ENCODE results near the gene ENHO. TPM values are rescaled to one million over a fixed set of nuclear protein-coding genes. Genes with fewer than 3 reads are reported as not detected.

Gene ENHO
- total and polyA plus RNA-seq, 10 of the 15 experiments (the other 5 are each of a cell fraction or from before 2014, with no cell fraction given) = not detected

GRCh38 chr9:34508951-34509350, 13.8 kb downstream of the ENHO start:
- POLR2A ChIA-PET = no interaction called here
- Histone ChIP-seq H3K4me3 (no peak overlapping the region), H3K27ac (ENCODE audit: control insufficient read depth, insufficient read depth) (no peak overlapping the region), H4K20me1 (ENCODE audit: control insufficient read depth, insufficient read depth) (no peaks in the 10 kb centered on the region; the same call in 1 of the 2 replicates), H3K4me2 (ENCODE audit: control insufficient read depth, insufficient read depth) (no peak overlapping the region), H2AFZ (ENCODE audit: control insufficient read depth, low read depth, low read length) (no peak overlapping the region), H3K4me1 (ENCODE audit: control insufficient read depth, insufficient read depth, low read length) (no peaks in the 10 kb centered on the region), H3K9ac (ENCODE audit: control insufficient read depth, insufficient read depth, low read length) (no peak overlapping the region), H3K27me3 (replicated peaks in 1 of 2; ENCODE audit: control insufficient read depth in 2 of 2, insufficient read depth in 2 of 2, low read length in 1 of 2) (peaks cover 9 to 12% of the 10 kb centered on the region in 2 experiments; a peak in 3 of 4 replicates), H3K9me3 (replicated peaks; ENCODE audit: control insufficient read depth, insufficient read depth, low read length) (no peaks in the 10 kb centered on the region), H3K36me3 (ENCODE audit: control insufficient read depth in 2 of 2, insufficient read depth in 2 of 2, low read length in 1 of 2) (no peaks in the 10 kb centered on the region; a peak in 1 of 4 replicates), H3K79me2 (ENCODE audit: control insufficient read depth, insufficient read depth, low read length) (no peaks in the 10 kb centered on the region)
- no peak for DNase-seq (ENCODE audit: low read depth, low spot score)
- WGBS (ENCODE audit: insufficient coverage, insufficient replicate concordance, low lambda C conversion rate, missing lambda C conversion rate) = 33% methylated on average over 3 of the region's 3 CpGs
- SMC1A ChIA-PET (ENCODE audit: uncharacterized antibody, unreplicated experiment) = no interaction called here
- FAIRE-seq = no peak
- no TSS peak for BruUV-seq (replicated peaks)
- TF ChIP-seq, protein P1, sequence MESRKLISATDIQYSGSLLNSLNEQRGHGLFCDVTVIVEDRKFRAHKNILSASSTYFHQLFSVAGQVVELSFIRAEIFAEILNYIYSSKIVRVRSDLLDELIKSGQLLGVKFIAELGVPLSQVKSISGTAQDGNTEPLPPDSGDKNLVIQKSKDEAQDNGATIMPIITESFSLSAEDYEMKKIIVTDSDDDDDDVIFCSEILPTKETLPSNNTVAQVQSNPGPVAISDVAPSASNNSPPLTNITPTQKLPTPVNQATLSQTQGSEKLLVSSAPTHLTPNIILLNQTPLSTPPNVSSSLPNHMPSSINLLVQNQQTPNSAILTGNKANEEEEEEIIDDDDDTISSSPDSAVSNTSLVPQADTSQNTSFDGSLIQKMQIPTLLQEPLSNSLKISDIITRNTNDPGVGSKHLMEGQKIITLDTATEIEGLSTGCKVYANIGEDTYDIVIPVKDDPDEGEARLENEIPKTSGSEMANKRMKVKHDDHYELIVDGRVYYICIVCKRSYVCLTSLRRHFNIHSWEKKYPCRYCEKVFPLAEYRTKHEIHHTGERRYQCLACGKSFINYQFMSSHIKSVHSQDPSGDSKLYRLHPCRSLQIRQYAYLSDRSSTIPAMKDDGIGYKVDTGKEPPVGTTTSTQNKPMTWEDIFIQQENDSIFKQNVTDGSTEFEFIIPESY (IDR thresholded peaks at IDR 0.05) = no peak
- no peak for TF ChIP-seq GABPA (IDR thresholded peaks at IDR 0.05; ENCODE audit: low read depth)
- no peak for TF ChIP-seq TAF1 (IDR thresholded peaks at IDR 0.05; ENCODE audit: borderline replicate concordance, low read depth, low read length)
- TF ChIP-seq ETV6 (conservative IDR thresholded peaks at IDR 0.05 in 1 of 2, IDR thresholded peaks at IDR 0.05 in 1 of 2; ENCODE audit: borderline replicate concordance in 1 of 2, low read depth in 1 of 2) = no peak
- TF ChIP-seq RAD51 (IDR thresholded peaks at IDR 0.05) = no peak
- TF ChIP-seq ZNF274 (IDR thresholded peaks at IDR 0.05; ENCODE audit: insufficient read depth, insufficient read length) = no peak
- no peak for TF ChIP-seq CREM (IDR thresholded peaks at IDR 0.05; ENCODE audit: low read depth)
- no peak for TF ChIP-seq YY1 (IDR thresholded peaks at IDR 0.05; ENCODE audit: low read depth, low read length)
- no peak for TF ChIP-seq ZNF217 (IDR thresholded peaks at IDR 0.05)
- TF ChIP-seq JUND (IDR thresholded peaks at IDR 0.05; ENCODE audit: low read depth, low read length) = no peak
- TF ChIP-seq NFIC (IDR thresholded peaks at IDR 0.05; ENCODE audit: low read depth, low read length) = no peak
- no peak for TF ChIP-seq BCL11A (IDR thresholded peaks at IDR 0.05; ENCODE audit: low read depth, low read length)
- no peak for TF ChIP-seq CEBPB (IDR thresholded peaks at IDR 0.05; ENCODE audit: borderline replicate concordance in 1 of 2, low read depth in 2 of 2, low read length in 2 of 2)
- no peak for TF ChIP-seq ZNF687 (IDR thresholded peaks at IDR 0.05)
- no peak for TF ChIP-seq FOS (IDR thresholded peaks at IDR 0.05; ENCODE audit: borderline replicate concordance, extremely low read depth, insufficient read length)
- CTCF ChIA-PET = no interaction called here
- in situ Hi-C loops (cut with MboI) = no loop called here
- intact Hi-C loops (cut with micrococcal nuclease; ENCODE audit: unreplicated experiment) = no loop called here
- RAD21 ChIA-PET (ENCODE audit: unreplicated experiment) = no interaction called here
- ATAC-seq = no peak

Measured in GM12878 (cell line).